MM.1S (cell line): ENCODE data around the gene KLHL5.

Experiments
- DNase-seq: peaks from one replicate; pipeline ENCODE4 v3.0.0-alpha.2; 2015
- H2AFZ ChIP-seq: fragments of 300-600 bp; sonication (generic); 2 replicates; pipeline ENCODE4 v1.6.0; 2016; ENCODE audit warnings: antibody characterized with exemption, low read length
- H3F3A ChIP-seq: fragments of 300-600 bp; sonication (generic); 2 replicates; pipeline ENCODE4 v1.6.1; 2016; ENCODE audit warnings: mild to moderate bottlenecking, antibody characterized with exemption, low read length, moderate library complexity, mixed read lengths; ENCODE audit not compliant: insufficient read depth
- H3K27ac ChIP-seq: fragments of 300-600 bp; sonication (generic); 2 replicates; pipeline ENCODE4 v1.5.1; 2016; ENCODE audit warnings: mild to moderate bottlenecking, low read length
- H3K27me3 ChIP-seq: fragments of 300-600 bp; sonication (generic); replicated peaks from 2 replicates; pipeline ENCODE4 v1.6.0; 2016; ENCODE audit warnings: low read length; ENCODE audit not compliant: insufficient read depth
- H3K36me3 ChIP-seq: fragments of 300-600 bp; sonication (generic); replicated peaks from 2 replicates; pipeline ENCODE4 v1.6.1; 2016; ENCODE audit warnings: mild to moderate bottlenecking, low read length, mixed read lengths; ENCODE audit not compliant: insufficient read depth
- H3K4me1 ChIP-seq: fragments of 300-600 bp; sonication (generic); 2 replicates; pipeline ENCODE4 v1.6.1; 2016; ENCODE audit warnings: low read length, mixed read lengths
- H3K4me2 ChIP-seq: fragments of 300-600 bp; sonication (generic); 2 replicates; pipeline ENCODE4 v1.6.0; 2016; ENCODE audit warnings: low read depth, low read length
- H3K4me3 ChIP-seq: fragments of 300-600 bp; sonication (generic); 2 replicates; pipeline ENCODE4 v1.5.1; 2016; ENCODE audit warnings: low read length, mixed read lengths
- H3K79me2 ChIP-seq: fragments of 300-600 bp; sonication (generic); 2 replicates; pipeline ENCODE4 v1.6.1; 2016; ENCODE audit warnings: mixed run types, low read length, mixed read lengths
- H3K9ac ChIP-seq: fragments of 300-600 bp; sonication (generic); 2 replicates; pipeline ENCODE4 v1.6.1; 2016; ENCODE audit warnings: low read length, mixed read lengths
- H3K9me2 ChIP-seq: fragments of 300-600 bp; sonication (generic); replicated peaks from 2 replicates; pipeline ENCODE4 v1.6.1; 2016; ENCODE audit warnings: mild to moderate bottlenecking, low read length, mixed read lengths; ENCODE audit not compliant: insufficient read depth
- H3K9me3 ChIP-seq: fragments of 300-600 bp; sonication (generic); replicated peaks from 2 replicates; pipeline ENCODE4 v1.6.1; 2016; ENCODE audit warnings: mild to moderate bottlenecking, low read length, mixed read lengths; ENCODE audit not compliant: insufficient read depth
- H4K20me1 ChIP-seq: fragments of 300-600 bp; sonication (generic); 2 replicates; pipeline ENCODE4 v1.6.1; 2016; ENCODE audit warnings: mild to moderate bottlenecking, low read length, moderate library complexity, mixed read lengths; ENCODE audit not compliant: insufficient read depth
- CTCF ChIP-seq: fragments of 300-600 bp; sonication (generic); IDR thresholded peaks from 2 replicates; pipeline ENCODE4 v1.5.1; 2016; ENCODE audit warnings: antibody characterized with exemption, low read length, mixed read lengths
- EZH2 ChIP-seq: fragments of 300-600 bp; sonication (generic); optimal IDR thresholded peaks from 2 replicates; pipeline ENCODE3; 2017; ENCODE audit warnings: low read depth, mild to moderate bottlenecking, antibody characterized with exemption, low read length, mixed read lengths
- EZH2phosphoT487 ChIP-seq: fragments of 300-600 bp; sonication (generic); IDR thresholded peaks from 2 replicates; pipeline ENCODE4 v1.6.1; 2018; ENCODE audit warnings: antibody characterized with exemption, low read length

Gene KLHL5

GRCh38 chr4:39061457-39061856, 575 bp upstream of the KLHL5 start:
- DNase-seq, result no peak
- H3K27ac ChIP-seq, result no peak overlapping the region
- no peak overlapping the region for H3K9ac ChIP-seq
- H3K79me2 ChIP-seq, result peaks cover 48% of the 10 kb centered on the region
- H3K9me3 ChIP-seq, result no peaks in the 10 kb centered on the region
- no peak overlapping the region for H2AFZ ChIP-seq
- no peaks in the 10 kb centered on the region for H3F3A ChIP-seq
- no peaks in the 10 kb centered on the region for H3K9me2 ChIP-seq
- H4K20me1 ChIP-seq, result no peaks in the 10 kb centered on the region
- no peak overlapping the region for H3K4me3 ChIP-seq
- no peak overlapping the region for H3K4me2 ChIP-seq
- no peak for TF ChIP-seq EZH2
- no peak for TF ChIP-seq CTCF
- no peak for TF ChIP-seq EZH2phosphoT487
- H3K36me3 ChIP-seq, result no peaks in the 10 kb centered on the region; the same call in 1 of the 2 replicates
- no peaks in the 10 kb centered on the region for H3K27me3 ChIP-seq
- no peaks in the 10 kb centered on the region for H3K4me1 ChIP-seq

DNA sequence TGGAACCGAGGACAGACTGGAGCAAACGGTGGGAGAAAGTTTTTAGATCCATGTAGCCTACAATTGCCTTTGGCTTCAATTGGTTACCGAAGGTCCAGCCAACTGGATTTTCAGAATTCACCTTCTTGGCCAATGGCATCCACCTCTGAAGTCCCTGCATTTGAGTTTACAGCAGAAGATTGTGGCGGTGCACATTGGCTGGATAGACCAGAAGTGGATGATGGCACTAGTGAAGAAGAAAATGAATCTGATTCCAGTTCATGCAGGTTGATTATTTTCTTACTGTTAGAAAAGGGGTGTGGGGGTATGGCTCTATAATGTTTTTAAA, 702 bp downstream of the KLHL5 start:
- Histone ChIP-seq H2AFZ (no peak overlapping the region), H3K9ac (no peak overlapping the region), H3K9me3 (no peaks in the 10 kb centered on the region), H3K9me2 (no peaks in the 10 kb centered on the region), H3K79me2 (peaks cover 39% of the 10 kb centered on the region), H3K36me3 (no peaks in the 10 kb centered on the region), H3K27me3 (no peaks in the 10 kb centered on the region), H3K27ac (no peak overlapping the region), H3K4me2 (no peak overlapping the region), H3K4me3 (no peak overlapping the region), H3F3A (no peaks in the 10 kb centered on the region), H3K4me1 (no peaks in the 10 kb centered on the region), H4K20me1 (no peaks in the 10 kb centered on the region)
- TF ChIP-seq EZH2, result no peak
- no peak for TF ChIP-seq CTCF
- TF ChIP-seq EZH2phosphoT487, result no peak
- DNase-seq, result no peak

GRCh38 chr4:39063430-39063829, 1.4 kb downstream of the KLHL5 start:
- Histone ChIP-seq H3K79me2 (peaks cover 33% of the 10 kb centered on the region), H3K27me3 (no peaks in the 10 kb centered on the region), H3K9ac (no peak overlapping the region), H4K20me1 (no peaks in the 10 kb centered on the region), H2AFZ (no peak overlapping the region), H3K9me2 (no peaks in the 10 kb centered on the region), H3F3A (no peaks in the 10 kb centered on the region), H3K36me3 (no peaks in the 10 kb centered on the region), H3K9me3 (no peaks in the 10 kb centered on the region), H3K4me2 (no peak overlapping the region), H3K4me1 (no peaks in the 10 kb centered on the region), H3K27ac (no peak overlapping the region), H3K4me3 (no peak overlapping the region)
- no peak for TF ChIP-seq CTCF
- no peak for TF ChIP-seq EZH2
- TF ChIP-seq EZH2phosphoT487, result no peak
- DNase-seq, result no peak
